Measurements from ENCODE around the gene KIF5C.
A peak's percentile ranks its signal among the peaks of the same experiment; 100 is the strongest.

KIF5C gene

GRCh38 chr2:148924514-148925178, 49.6 kb downstream of the KIF5C start:
- no peak for DNase-seq (ENCODE audit: low read depth in 2 of 2)

DNA sequence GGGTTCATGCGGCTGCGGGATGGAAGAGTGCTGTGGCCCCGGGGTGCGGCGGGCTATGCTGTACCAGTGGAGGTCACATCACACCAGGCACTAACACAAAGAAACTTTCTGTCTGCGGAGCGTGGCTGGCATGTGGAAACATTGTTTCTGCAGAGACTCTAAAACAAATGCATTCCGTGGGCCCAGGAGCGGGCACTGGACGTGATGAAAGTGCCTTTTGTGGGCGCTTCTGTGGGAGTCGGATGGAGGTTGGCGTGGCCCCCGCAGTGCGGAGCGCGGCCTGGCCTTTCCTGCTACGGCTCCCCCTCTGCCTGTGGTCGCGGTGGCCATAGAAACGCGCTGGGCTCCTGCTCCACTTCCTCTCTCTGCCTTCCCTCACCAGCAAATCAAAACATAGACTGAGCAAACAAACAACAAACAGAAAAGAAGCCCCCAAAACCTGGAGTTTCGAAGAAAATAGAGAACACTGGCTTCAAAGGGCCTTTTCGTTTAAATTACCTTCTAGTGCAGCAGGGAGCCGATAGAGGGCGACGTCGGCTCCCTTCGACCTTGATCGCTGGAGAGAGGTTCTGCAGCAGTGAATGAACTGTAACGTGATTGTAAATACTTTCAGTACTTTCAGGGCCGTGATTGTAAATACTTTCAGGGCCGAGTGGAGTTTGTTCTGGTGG, 51.4 kb downstream of the KIF5C start:
- peak; percentile 10 to 35 for DNase-seq (ENCODE audit: low read depth in 2 of 2)

GRCh38 chr2:148926981-148927401, 52.0 kb downstream of the KIF5C start:
- DNase-seq (ENCODE audit: low read depth in 2 of 2), result no peak

GRCh38 chr2:148928395-148928794, 53.4 kb downstream of the KIF5C start:
- no peak for DNase-seq (ENCODE audit: low read depth in 2 of 2)

DNA sequence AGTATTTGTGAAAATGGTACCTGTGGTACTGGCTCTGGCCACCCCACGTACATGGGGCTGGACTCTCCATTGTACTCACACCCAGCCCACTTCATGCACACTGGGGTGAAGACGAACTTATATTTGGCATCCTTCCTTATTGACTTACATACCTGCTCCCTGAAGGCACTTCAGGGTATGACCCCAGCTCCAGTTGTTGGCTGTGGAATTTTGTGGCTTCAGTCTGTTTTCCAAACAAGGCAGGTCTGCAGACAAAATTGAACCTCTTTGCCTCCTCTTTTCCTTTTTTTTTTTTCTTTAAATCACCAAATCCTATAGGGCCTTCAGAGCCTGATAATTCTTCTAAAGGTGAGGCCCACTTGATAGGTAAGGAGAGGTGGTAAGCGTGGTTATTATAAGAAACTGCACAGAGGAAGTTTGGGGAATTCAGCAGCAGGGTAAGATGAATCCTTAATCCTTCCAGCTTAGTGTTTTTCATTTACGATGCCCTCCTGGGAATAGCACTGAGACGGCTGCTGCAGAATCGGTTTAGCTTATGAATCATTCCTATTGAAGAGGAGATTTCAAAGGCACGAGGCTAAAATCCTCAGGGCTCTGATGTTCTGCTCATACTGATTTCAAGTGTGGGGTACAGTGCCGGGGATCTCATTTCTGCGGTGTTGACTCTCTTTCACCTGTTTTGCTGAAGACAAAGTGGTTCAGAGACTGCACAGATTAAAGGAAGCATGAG, 55.2 kb downstream of the KIF5C start:
- no peak for DNase-seq (ENCODE audit: low read depth in 2 of 2)

GRCh38 chr2:148932536-148932935, 57.5 kb downstream of the KIF5C start:
- DNase-seq (ENCODE audit: low read depth in 2 of 2), result no peak

DNA sequence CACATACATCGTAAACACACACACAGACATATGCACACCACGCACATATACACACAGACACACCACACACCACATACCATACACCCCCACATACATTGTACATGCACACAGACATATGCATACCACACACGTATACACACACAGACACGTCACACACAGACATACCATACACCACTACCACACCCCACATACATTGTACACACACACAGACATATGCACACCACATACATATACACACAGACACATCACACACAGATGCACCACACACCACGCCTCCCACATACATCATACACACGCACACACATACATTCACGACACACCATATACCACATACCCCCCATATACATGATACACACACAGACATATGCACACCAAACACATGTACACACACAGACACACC, 58.4 kb downstream of the KIF5C start:
- no peak for DNase-seq (ENCODE audit: low read depth in 2 of 2)

DNA sequence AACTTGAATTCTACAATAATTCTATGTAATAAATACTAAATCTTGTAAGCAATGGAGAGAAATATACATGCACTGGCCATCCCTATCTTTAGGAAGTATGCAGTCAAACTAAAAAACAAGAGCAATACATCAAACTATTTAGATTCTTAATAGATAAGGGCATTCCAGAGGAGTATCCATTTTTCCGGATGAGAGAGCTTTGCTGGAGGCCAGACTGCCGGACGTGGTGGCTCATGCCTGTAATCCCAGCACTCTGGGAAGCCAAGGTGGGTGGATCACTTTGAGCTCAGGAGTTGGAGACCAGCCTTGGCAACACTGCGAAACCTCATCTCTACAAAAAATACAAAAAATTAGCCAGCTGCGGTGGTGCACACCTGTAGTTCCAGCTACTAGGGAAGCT, 60.8 kb downstream of the KIF5C start:
- DNase-seq (ENCODE audit: low read depth in 2 of 2), result no peak

DNA sequence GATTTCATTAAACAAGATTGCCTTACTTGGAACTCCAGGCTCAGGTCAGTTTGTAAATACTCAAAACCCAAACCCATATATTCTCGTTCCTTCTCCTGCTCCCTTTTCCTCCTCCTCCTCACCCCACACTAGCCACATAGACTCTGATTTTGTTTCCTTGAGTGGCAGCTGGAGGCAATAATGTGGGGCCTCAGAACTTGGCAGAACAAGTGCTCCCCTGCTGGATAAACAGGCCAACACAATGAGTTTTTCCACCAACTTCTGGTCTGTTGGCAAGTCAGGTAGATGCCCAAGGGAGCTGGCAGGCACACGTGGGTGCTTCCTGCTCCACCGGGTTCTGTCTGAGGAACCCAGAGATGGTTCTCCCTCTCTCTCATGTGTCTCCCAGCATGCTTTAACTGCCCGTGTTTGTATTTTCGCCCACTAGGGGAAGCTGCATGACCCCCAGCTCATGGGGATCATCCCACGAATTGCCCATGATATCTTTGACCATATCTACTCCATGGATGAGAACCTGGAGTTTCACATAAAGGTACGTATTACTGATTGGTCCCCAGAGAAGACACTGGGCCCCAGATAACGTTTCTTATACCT, 61.9 kb downstream of the KIF5C start:
- DNase-seq (ENCODE audit: low read depth in 2 of 2), result no peak

GRCh38 chr2:148939271-148939670, 64.2 kb downstream of the KIF5C start:
- no peak for DNase-seq (ENCODE audit: low read depth in 2 of 2)

DNA sequence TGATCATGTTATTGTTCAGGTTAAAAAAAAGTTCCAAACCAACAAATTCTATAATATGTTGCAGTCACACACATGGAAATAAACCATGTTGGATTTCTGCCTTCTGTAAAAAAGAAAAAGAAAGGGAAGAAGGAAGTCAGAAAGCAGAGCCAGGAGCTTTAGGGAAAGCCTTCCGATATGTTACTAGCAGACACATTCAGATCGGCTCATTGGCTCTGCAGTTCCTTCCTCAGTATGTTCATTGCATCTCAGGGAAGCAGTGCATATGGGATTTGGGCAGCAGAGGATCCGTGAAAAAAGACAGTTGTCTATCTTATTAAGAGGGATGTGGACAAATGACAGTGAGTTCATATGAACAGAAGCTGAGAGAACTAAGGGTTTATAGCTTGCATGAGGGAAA, 68.1 kb downstream of the KIF5C start:
- DNase-seq (ENCODE audit: low read depth in 2 of 2), result no peak

DNA sequence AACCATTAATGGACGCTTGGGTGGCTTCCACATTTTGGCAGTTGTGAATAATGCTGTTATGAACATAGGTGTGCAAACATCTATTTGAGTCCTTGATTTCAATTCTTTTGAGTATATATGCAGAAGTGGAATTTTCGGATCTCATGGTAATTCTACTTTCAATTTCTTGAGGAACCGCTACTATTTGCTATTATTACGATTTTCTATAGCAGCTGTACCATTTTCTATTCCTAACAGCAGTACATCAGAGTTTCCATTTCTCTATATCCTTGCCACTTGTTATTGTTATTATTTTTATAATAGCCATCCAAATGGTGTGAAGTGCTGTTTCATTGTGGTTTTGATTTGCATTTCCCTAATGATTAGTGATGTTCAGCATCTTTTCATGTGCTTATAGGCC, 69.5 kb downstream of the KIF5C start:
- no peak for DNase-seq (ENCODE audit: low read depth in 2 of 2)

GRCh38 chr2:148947299-148947698, 72.3 kb downstream of the KIF5C start:
- no peak for DNase-seq (ENCODE audit: low read depth in 2 of 2)

GRCh38 chr2:148948868-148949267, 73.8 kb downstream of the KIF5C start:
- no peak for DNase-seq (ENCODE audit: low read depth in 2 of 2)

- DNase-seq (ENCODE audit: low read depth in 2 of 2), result no peak
Observed at GRCh38 chr2:148949348-148949747, 74.3 kb downstream of the KIF5C start.

- no peak for DNase-seq (ENCODE audit: low read depth in 2 of 2)
Observed at GRCh38 chr2:148952621-148953020, 77.6 kb downstream of the KIF5C start.

- DNase-seq (ENCODE audit: low read depth in 2 of 2), result no peak
Observed at GRCh38 chr2:148953426-148953825, 78.4 kb downstream of the KIF5C start.

GRCh38 chr2:148954536-148954935, 79.5 kb downstream of the KIF5C start:
- no peak for DNase-seq (ENCODE audit: low read depth in 2 of 2)

DNA sequence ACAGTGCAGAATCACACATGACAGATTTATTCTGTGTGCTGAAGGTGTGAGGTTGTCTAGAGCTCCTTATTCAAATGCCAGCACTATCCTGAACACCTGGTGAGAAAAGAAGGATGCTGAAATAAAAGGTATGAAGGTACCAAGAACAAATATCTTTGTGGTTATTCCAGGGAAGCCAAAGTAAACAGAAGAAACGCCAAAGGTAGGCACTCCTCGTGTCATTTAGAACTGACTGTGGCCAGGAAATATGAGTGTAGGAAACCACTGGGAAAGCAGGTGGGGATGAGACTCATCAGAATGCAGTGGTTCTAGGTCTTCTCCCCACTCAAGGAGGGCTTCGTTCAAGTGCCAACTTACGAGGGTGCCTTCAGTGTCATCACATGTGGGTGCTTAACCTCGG, 80.8 kb downstream of the KIF5C start:
- DNase-seq (ENCODE audit: low read depth in 2 of 2), result no peak

GRCh38 chr2:148957023-148957422, 82.0 kb downstream of the KIF5C start:
- no peak for DNase-seq (ENCODE audit: low read depth in 2 of 2)

DNA sequence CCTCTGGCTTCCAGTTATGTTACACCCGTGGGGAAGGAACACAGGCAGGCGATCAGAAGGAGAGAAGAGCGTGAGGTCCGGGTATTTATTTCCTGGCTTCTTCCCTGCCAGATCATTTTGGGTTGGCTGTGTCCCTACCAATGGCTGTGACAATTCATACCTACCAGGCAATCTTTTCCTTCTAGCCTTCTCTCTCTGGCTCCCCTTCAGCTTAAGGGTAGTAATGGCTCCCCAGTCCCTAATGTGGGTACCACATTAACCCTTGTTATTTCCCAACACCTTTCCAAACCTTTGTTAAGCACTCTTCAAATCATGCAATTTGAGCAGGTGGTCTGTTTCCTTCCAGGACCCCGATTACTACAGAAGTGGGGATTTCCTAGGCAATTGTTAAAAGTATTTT, 84.7 kb downstream of the KIF5C start:
- no peak for DNase-seq (ENCODE audit: low read depth in 2 of 2)

DNA sequence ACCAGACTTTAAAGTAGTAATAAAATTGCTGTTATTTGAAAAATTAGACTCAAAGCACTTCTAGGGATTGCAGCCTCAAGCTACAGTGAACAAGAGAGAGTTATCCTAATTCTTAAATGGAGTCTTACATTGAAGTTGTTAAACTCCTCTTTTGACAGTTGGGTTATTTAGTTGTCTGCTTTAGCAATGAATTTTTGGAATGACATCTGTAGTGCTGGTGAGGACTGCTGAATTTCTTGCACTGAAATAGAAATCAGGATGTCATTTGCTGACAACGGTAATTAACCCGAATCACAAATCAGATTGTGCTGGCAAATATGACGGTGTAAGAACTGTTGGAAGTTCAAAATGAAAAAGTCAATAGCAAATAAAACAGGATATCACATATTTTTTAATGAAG, 85.5 kb downstream of the KIF5C start:
- DNase-seq (ENCODE audit: low read depth in 2 of 2), result no peak

- no peak for DNase-seq (ENCODE audit: low read depth in 2 of 2)
Observed at GRCh38 chr2:148963461-148963860, 88.4 kb downstream of the KIF5C start.
